Activated T-cell treated with anti-CD3 and anti-CD28 coated beads for 48 hours (primary cell): Measurements from ENCODE around the gene IL12RB2.
A peak's percentile ranks its signal among the peaks of the same experiment; 100 is the strongest.

Source experiments
- DNase-seq: peaks from one replicate; pipeline ENCODE4 v3.0.0-alpha.2; 2020; ENCODE audit warnings: low read depth

Gene IL12RB2, protein sequence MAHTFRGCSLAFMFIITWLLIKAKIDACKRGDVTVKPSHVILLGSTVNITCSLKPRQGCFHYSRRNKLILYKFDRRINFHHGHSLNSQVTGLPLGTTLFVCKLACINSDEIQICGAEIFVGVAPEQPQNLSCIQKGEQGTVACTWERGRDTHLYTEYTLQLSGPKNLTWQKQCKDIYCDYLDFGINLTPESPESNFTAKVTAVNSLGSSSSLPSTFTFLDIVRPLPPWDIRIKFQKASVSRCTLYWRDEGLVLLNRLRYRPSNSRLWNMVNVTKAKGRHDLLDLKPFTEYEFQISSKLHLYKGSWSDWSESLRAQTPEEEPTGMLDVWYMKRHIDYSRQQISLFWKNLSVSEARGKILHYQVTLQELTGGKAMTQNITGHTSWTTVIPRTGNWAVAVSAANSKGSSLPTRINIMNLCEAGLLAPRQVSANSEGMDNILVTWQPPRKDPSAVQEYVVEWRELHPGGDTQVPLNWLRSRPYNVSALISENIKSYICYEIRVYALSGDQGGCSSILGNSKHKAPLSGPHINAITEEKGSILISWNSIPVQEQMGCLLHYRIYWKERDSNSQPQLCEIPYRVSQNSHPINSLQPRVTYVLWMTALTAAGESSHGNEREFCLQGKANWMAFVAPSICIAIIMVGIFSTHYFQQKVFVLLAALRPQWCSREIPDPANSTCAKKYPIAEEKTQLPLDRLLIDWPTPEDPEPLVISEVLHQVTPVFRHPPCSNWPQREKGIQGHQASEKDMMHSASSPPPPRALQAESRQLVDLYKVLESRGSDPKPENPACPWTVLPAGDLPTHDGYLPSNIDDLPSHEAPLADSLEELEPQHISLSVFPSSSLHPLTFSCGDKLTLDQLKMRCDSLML

DNA sequence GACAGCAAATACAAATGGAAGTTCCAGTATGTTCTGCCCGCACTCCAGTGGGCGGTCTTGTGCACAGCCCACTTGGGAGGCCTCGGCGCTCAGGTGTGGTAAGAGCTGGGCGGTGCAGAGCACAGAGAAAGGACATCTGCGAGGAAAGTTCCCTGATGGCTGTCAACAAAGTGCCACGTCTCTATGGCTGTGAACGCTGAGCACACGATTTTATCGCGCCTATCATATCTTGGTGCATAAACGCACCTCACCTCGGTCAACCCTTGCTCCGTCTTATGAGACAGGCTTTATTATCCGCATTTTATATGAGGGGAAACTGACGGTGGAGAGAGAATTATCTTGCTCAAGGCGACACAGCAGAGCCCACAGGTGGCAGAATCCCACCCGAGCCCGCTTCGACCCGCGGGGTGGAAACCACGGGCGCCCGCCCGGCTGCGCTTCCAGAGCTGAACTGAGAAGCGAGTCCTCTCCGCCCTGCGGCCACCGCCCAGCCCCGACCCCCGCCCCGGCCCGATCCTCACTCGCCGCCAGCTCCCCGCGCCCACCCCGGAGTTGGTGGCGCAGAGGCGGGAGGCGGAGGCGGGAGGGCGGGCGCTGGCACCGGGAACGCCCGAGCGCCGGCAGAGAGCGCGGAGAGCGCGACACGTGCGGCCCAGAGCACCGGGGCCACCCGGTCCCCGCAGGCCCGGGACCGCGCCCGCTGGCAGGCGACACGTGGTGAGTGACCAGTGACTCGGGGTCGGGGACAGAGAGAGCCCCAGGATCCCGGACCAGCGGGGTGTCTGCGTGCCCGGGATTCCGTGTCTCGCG lies at the start of gene IL12RB2:
Gene IL12RB2 (plus strand): TSS at position 623 of the 810 bp plus-strand sequence. CDS start 12,496 bp downstream, outside the sequence.
- peak; percentile 52 for DNase-seq

DNA sequence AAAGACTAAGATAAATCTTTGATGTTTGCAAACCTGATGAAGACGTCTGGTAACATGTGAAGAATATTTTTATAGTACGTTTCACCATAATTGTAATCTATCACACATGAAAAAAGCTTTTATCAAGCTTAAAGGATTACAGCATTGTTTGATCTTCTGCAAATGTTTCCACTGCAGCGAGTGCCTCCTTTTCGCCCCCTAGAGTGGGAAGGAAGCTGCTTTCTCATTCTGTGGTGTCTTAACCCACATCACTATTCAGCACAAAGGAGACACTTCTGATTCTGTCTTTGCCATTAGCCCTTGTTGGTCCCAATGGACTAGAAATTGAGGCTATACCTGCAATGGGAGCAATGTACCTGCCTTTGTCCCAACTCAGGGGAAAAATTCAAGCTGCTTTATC lies 46.0 kb upstream of the IL12RB2 start:
- no peak for DNase-seq

DNA sequence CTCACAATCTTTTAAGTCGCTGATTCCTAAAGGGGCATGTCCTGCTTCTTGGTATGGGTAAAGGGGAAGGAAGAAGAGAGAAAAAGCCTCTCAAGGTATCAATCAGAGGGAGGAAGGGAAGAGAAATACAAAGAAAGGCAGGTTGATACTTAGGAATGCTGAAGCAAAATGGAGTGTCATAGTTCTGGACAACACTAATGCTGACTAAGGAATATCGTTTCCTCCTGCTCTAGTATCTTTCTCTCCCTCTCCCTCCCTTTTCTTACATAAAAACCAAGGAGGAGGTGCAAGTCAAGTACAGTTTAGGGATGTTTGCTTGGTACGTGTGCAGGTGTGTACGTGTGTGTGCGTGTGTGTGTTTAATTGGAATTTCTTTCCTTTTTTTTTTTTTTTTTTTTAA lies 44.9 kb upstream of the IL12RB2 start:
- no peak for DNase-seq

DNA sequence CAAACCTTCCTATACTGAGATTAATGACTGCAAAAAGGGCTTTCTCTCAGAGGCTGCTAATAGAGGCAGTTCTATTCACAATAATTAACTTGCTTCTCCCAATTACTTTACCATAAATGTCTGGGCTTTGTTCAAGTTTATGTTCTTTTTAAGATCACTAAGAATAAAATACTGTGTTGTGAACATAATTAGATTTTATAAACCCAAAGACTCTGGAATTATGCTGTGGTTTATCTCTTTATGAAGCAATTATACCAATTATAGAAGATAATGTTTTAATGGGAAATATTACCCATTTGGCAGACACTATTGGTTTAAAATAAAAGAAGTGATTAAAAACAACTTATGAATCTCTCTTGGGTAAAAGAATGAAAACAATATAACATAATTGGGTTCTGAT lies 43.5 kb upstream of the IL12RB2 start:
- no peak for DNase-seq

DNA sequence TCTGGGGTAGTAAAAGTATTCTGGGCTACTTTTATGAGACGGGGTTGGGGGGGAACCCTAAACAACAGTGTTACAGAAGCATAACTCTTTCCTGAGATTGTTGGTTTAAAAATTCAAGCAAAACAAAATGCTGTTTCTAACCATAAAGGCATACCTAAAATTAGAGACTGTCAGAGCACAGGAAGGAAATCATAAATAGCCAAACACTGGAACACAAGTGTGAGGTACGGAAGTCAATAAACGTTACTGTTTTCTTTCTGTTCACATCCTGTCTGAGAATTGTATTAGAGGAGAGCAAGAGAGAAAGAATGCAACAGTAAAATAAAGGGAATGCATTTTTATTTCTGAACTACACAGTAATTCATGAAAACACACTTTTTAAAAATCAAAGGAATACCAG lies 42.8 kb upstream of the IL12RB2 start:
- DNase-seq, result no peak

DNA sequence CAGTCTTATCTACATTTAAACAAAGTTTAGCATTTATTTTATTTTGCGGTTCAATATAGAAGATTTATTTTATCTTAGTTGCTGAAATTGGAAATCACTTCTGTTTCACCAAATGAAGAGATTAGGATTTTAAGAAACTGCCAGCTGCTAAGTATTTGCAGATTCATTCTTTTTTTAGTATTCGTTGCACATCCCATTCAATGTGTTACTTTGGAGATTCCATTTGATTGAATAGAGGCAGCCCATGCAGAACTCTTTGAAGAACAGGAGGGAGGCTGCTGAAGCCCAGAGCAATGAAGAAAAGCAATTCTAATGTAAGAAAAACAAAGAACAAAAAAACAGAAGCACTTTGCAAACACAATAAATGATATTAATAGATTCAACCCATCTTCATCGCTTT lies 38.6 kb upstream of the IL12RB2 start:
- no peak for DNase-seq

DNA sequence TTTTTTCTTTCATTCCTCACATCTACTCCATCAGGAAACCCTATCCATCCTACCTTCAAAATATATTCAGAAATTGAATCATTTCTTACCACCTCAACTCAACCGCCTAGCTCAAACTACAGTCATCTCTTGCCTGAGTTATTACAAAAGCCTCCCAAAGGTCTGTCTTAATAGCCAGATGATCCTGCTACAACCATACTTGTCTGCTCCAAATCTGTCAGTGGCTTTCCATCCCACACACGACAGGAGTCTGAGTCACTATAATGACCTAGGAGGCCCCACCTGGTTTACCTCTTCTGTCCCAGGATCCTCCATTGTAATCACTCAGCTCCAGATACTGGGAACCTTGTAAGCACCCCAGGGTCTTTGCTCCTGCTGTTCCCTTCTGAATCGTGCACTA lies 37.1 kb upstream of the IL12RB2 start:
- no peak for DNase-seq

DNA sequence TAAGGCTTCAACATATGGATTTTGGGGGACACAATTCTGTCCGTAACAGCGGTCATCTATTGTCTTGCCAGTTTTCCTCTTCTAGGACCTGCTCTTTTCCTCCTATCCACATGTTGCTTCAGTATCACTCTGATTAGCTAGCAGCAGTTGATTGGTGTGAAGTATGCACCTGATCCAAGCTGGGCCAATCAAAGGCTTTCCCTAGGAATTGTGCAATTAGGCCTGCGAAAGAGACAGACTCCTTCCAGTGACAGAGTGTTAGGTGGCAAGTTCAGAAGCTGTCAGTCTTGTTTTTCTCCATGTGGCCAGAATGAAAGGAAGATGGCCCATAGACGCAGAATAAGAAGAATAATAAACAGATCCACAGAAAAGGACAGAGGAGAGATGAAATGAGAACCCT lies 34.1 kb upstream of the IL12RB2 start:
- no peak for DNase-seq

DNA sequence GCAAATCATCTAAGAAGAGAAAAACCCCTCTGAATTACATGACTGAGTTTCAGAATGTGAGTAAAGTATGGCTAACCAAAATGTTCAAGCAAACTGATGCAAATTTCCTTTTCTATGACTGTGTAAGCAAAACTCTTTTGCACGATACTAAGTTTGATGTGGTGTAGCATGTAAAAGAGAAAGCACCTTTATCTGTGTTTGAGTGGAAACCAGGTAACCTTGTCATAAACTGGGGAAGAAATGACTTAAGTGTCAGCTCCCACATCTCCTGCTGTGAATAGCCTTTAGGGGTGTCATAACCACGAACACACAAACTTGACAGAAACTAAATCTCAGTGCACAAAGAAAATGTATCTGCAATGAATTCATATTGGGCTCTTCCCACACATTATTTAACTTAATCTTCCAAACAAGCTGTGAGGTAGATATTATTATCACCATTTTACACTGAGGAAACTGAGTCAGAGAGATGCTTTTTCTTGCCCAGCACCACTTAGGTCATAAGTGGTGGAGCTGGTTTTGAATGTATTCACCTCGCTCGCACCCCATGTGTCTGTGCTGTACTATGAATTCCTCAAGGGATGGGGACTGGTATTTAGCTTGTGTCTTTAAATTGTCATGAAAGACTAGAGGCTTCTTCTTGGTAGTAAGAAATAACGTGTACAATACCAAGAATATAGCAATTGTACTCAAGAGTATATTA lies 32.9 kb upstream of the IL12RB2 start:
- DNase-seq, result no peak

DNA sequence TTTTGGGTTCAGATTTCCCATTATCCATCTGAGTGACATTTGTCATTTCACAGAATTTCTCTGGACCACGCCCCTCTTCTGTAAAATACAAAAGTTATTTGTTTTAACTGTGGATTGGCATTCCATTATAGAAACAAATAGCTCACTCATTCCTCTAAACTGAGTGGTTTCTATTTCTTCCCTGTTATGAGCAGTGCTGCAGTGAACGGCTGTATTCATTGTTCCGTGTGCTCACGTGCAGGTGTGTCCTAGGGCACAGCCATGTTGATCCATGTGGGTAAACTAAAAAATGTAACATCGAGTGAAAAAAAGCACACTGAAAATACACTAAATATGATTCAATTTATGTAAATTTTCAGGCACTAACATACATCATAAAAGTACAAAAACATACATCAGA lies 27.0 kb upstream of the IL12RB2 start:
- DNase-seq, result no peak

DNA sequence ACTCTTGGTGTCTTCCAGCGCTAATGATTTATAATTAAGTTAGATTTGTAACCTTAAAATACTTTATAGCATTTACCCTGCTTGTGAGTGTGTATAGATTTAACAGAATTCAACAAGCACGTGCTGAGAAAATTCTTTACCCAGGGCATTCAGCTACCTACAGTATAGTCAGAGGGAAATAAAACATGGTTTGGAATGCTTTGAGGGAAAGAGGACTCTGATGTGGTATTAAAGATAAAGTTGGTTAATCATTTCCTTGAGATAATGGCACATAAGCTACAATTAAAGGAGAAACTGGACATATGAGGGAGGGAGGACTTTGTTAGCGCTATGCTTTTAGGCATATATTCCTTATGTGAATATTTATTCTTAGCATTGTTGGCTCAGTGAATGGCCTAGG lies 26.4 kb upstream of the IL12RB2 start:
- no peak for DNase-seq

DNA sequence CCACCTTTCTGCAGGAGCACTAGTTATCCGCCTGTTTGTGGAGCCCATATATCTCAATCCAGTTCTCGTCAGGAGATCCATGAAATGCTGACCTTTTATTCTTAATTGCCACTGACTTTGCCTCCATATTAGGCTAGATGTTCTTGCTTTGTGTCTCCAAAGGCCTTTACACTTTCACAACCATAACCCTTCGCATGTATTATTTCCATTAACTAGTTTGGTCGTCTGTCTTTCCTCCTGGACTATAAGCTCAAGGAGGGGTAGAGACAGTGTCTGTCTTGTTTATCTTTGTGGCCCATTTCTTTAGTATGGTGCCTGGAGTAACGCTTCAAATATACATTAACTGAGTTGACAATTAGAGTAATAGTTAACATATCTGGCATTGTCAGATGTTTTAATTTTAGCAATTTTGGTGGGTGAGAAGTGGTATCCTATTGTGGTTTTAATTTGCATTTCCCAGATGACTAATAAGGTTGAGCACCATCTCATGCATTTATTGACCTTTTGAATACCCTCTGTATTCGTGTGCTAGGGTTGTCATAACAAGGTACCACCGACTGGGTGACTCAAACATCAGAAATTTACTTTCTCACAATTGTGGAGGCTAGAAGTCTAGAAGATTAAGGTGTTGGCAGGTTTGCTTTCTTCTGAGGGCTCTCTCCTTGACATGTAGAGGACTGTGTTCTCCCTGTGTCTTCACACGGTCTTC lies 21.7 kb upstream of the IL12RB2 start:
- no peak for DNase-seq

DNA sequence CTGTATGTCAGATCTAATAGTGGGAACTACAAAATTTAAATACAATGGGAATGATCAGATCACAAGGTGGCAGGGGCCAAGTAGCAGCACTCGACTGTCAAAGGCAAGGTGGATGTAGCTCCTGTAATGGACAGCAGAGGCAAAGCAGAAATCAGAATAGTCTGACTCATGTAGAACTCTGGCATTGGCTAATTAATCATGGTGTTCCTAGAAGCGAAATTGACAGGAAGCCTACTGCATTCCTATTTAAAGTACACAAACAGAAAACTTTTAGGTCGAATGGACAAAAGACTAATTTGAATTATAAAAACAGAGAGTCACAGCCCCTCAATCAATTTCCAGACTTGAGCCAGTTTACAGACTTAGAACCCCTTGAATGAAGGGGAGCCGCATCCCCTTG lies 17.4 kb upstream of the IL12RB2 start:
- DNase-seq, result no peak

DNA sequence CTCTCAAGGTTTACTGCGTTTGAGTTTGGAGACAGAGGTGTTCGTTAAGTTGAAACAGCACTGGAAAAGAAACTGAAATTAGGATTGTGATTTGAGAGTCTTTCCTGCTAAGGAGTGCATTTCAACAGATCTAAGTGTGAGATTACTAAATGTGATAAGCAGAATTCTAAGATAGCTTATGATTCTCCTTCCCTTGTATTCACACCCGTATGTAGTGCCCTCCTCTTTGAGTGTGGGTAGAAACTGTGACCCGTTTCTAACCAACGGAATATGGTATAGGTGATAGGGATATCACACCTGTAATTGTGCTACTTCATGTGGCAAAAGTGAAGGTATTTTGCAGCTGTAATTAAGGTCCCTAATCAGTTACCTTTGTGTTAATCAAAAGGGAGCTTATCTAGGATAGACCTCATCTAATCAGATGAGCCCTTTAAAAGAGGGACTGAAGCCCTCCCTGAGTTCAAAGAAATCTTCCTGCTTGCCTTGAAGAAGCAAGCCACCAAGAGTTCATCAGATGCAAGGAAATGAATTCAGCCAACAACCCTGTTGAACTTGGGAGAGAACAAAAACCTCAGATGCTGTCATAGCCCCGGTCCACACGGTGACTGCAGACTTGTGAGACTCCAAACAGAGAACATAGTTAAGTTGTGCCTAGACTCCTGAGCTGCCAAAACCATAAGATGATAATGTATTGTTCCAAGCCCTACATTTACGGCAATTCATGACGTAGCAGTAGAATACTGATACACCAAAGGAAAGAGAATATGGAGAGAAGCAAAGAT lies 12.6 kb upstream of the IL12RB2 start:
- DNase-seq, result no peak

DNA sequence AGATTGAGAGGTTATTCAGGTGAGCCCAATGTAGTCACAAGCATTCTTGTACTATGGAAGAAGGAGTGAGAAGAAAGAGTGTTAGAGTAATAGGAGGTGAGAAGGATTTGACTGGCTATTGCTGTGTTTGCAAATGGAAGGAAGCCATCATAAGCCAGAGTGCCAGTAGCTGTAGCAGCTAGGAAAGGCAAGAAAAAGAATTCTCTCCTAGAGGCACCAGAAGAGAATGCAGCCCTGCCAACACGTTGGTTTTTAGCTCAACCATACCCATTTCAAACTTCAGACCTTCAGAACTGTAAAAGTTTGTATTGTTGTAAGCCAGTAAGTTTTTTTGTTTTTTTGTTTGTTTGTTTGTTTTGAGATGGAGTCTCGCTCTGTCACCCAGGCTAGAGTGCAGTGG lies 8.9 kb upstream of the IL12RB2 start:
- DNase-seq, result no peak

DNA sequence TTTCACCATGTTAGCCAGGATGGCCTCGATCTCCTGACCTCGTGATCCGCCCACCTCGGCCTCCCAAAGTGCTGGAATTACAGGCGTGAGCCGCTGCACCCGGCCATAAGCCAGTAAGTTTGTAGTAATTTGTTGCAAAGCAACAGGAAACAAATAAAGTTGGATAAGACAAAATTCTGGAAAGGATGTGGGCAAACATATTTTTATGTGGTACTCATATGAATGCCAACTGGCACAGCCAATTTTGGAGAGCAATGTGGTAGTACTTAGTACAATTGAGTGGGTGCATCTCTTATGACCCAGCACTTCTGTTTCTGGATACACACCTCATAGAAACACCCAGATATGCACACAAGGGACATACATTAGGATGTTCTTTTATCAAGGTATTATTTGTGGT lies 8.4 kb upstream of the IL12RB2 start:
- DNase-seq, result no peak

DNA sequence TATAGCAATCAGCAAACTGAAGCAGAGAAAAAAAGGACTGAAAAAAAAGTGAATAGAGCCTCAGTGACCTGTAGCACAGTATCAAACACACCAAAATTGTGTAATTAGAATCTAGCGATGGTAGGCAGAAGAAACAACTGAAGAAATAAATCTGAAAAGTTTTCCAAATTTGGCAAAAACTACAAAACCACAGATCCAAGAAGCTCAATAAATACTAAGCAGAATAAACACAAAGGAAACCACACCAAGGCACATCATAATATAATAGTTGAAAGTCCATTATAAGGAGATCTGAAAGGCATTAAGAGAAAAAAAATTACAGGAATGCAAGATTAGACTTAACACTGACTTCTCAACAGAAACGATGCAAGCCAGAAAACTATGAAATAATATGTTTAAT lies 7.1 kb upstream of the IL12RB2 start:
- no peak for DNase-seq

DNA sequence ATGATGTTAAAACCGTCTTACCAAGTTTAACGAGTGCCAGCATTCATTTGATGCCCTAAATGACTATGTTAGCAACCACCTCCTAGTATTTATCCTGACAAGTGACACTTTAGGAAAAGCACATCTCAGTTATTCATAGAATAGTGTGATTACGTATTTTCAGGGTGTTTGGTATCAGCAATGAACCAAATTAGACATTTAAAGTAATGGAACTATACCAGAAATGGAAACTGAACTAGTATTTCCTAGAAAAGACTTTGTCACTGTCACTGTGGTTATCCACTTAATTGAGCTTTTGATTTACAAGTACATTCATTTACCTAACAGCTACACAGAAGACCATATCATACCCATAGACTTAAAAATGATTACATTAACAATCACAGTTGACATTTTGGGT lies 3.6 kb upstream of the IL12RB2 start:
- DNase-seq, result no peak

DNA sequence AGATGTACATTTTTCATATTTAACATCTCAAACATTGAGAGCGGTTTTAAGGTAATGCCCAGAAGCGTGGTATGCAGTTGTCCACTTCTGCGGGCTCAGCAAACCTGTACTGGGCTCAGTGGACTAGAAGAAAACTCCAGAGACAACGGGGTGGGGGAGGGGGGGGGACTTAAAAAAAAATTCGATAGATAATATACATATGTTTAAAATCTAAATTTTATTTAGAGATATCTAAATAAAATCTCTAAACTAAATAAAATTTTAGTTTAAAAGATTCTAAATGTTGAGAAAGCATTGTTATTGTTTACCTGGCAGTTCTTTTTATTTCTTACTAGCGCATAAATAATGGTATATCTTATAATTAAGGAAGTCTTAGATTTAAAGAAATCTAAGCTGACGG lies 1.1 kb upstream of the IL12RB2 start:
- DNase-seq, result no peak

DNA sequence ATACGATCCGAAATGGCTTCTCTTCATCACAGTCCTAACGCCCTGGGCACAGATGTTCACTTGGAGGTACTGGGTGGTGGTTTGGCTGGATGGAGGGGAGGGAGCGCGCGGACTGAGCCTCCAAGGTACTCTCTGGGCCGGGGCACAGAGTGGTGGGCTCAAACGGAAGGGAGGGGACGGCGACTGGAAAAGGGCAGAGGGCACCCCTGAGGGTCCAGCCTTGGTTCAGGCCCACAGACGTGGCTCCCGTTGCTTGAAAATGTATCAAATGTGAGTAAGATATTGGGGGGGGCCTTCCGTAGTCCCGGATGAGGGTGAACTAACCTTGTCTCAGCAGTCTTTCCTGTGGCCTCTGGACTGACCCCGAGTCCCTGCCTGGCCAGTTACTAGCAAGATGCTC lies 463 bp downstream of the IL12RB2 start:
- DNase-seq, result no peak
